ENCODE measurements around the gene ERCC1. TPM values are rescaled to one million over a fixed set of nuclear protein-coding genes. Genes with fewer than 3 reads are reported as not detected.
"Not testable (repeated sequence)": the region's sequence is repeated elsewhere in the genome, so short reads cannot be mapped to it uniquely, and the experiment has no call there.

ERCC1 gene
- total and polyA plus RNA-seq, 2 of the 13 experiments (the other 11 are each of a cell fraction or from before 2014, with no cell fraction given), result 40.0 to 66.4 TPM

DNA sequence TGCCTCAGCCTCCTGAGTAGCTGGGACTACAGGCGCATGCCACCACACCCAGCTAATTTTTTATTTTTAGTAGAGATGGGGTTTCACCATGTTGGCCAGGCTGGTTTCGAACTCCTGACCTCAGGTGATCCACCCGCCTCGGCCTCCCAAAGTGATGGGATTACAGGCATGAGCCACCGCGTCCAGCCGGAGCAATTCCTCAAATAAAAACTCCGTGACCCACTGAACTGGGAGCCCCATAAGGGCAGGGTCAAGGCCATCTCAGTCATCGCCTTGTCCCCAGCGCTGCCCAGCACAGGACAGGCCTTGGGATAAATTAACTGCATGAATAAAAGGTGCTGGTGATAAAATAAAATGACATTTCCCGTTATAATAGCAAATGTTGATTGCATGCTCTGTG is 6.2 kb upstream of the ERCC1 start:
- H3K4me3 ChIP-seq (replicated peaks in 1 of 3; ENCODE audit: insufficient read depth in 1 of 3, low read depth in 2 of 3, low read length in 3 of 3); H3K9ac ChIP-seq (ENCODE audit: insufficient read depth, low read depth, low read length); BruUV-seq (replicated peaks); H3K36me3 ChIP-seq (replicated peaks in 1 of 2; ENCODE audit: control insufficient read depth in 1 of 2, insufficient read depth in 2 of 2, low read length in 2 of 2); H3K27me3 ChIP-seq (ENCODE audit: control insufficient read depth in 1 of 2, insufficient read depth in 2 of 2, low read length in 2 of 2); POLR2A ChIA-PET; ATAC-seq; H3K79me2 ChIP-seq (ENCODE audit: insufficient read depth, low read length); H3K4me2 ChIP-seq (ENCODE audit: low read depth, low read length); FAIRE-seq; H3K9me3 ChIP-seq (ENCODE audit: low read length); intact Hi-C loops (cut with micrococcal nuclease; ENCODE audit: unreplicated experiment); H3K27ac ChIP-seq (ENCODE audit: extremely low read length, insufficient read depth, low read length); H4K20me1 ChIP-seq (ENCODE audit: insufficient read depth, low read length); H2AFZ ChIP-seq (ENCODE audit: low read length); CTCF ChIA-PET (ENCODE audit: low intra/inter-chr PET ratio, low total read pairs); DNase-seq (ENCODE audit: low spot score): not testable (repeated sequence)
- WGBS (ENCODE audit: low lambda C conversion rate), result 15% methylated on average over 9 of the region's 11 CpGs
- peak; percentile 18; the same call in 1 of the 2 replicates for TF ChIP-seq RXRB (CRISPR knock-in tag; IDR thresholded peaks at IDR 0.05; ENCODE audit: borderline replicate concordance)
- peak; percentile 58 for TF ChIP-seq NR2F6 (IDR thresholded peaks at IDR 0.05)
- TF ChIP-seq NR2F6 (CRISPR knock-in tag; IDR thresholded peaks at IDR 0.05), result peak; percentile 74
- peak; percentile 59; the same call in 1 of the 2 replicates for TF ChIP-seq ZMYM3 (CRISPR knock-in tag; IDR thresholded peaks at IDR 0.05)
- peak; percentile 71 for TF ChIP-seq RARA (CRISPR knock-in tag; IDR thresholded peaks at IDR 0.05)
- TF ChIP-seq NR2F2 (IDR thresholded peaks at IDR 0.05; ENCODE audit: borderline replicate concordance, low read depth), result peak; percentile 49
- peak; percentile 46; the same call in 1 of the 2 replicates for TF ChIP-seq RXRA (CRISPR knock-in tag; IDR thresholded peaks at IDR 0.05)
- TF ChIP-seq NR2F1 (CRISPR knock-in tag; IDR thresholded peaks at IDR 0.05), result peak; percentile 71 to 77; a peak in 3 of 4 replicates
- TF ChIP-seq NR2C2 (CRISPR knock-in tag; IDR thresholded peaks at IDR 0.05; ENCODE audit: borderline replicate concordance), result 0 out of 2 replicates have a peak, but pooled peaks have one; percentile 30
- in situ Hi-C loops (cut with HindIII; ENCODE audit: extremely low pct_ligation_motif_present, low pct_unique_long_range_greater_than_20kb), result loop anchor here (10.0 kb wide), 1 partner anchor 45 kb away; no protein-coding TSS in a partner anchor
- H3K4me1 ChIP-seq (ENCODE audit: insufficient read depth, low read length), result peaks cover 40% of the 10 kb centered on the region
